K562 (cell line): ENCODE measurements around the gene NDRG4. TPM values are rescaled to one million over a fixed set of nuclear protein-coding genes. Genes with fewer than 3 reads are reported as not detected.
A peak's percentile ranks its signal among the peaks of the same experiment; 100 is the strongest.

ENCODE experiments used
- ATAC-seq: fragments of 200-7000 bp; cut with Tn5 transposase; 3 replicates; pipeline ENCODE4 v1.9.1; 2020; ENCODE audit warnings: moderate library complexity
- BruUV-seq: library from RNA; stranded (reverse); fragments of 400-500 nt; replicated peaks from 2 replicates; lab custom pipeline; 2021; lab: Mats Ljungman, UMichigan
- CTCF ChIA-PET: fragments of 300-600 bp; formaldehyde crosslinking; extraction: SDS; loops from one replicate; lab custom pipeline; 2021; ENCODE audit warnings: low intra/inter-chr PET ratio; lab: Yijun Ruan, JAX
- POLR2A ChIA-PET: fragments of 300-600, 350-650 bp; sonication (Branson Sonifier 250); formaldehyde crosslinking; extraction: SDS; loops from one replicate; lab custom pipeline; 2021; ENCODE audit warnings: antibody characterized with exemption, inconsistent platforms; lab: Yijun Ruan, JAX
- DNase-seq, 4 experiments: peaks; one replicate each; pipeline versions ENCODE4 v3.0.0 to v3.0.0-alpha.2; 2011 to 2018; ENCODE audit warnings: low spot score in 3 of 4, mixed read lengths in 3 of 4; ENCODE audit errors: extremely low read depth in 1 of 4
- FAIRE-seq: peaks from 2 replicates; lab custom pipeline; 2011; peaks lifted over from hg19 to GRCh38; lab: Jason Lieb, UNC
- H2AFZ ChIP-seq: 2 replicates; pipeline ENCODE4 v1.6.0; 2011; ENCODE audit warnings: low read depth, low read length, control low read depth, inconsistent platforms
- H3K27ac ChIP-seq: fragments of 200-600 bp; 3 replicates; pipeline ENCODE4 v1.8.0; 2011; ENCODE audit warnings: low read depth, mild to moderate bottlenecking, control low read depth, inconsistent platforms, low read length, moderate library complexity, mixed read lengths; ENCODE audit errors: extremely low read depth
- H3K27me3 ChIP-seq, 2 experiments: fragments of 300-600 bp in 1 of 2; 2 replicates in 1 of 2; 3 replicates in 1 of 2; pipeline versions ENCODE4 v1.6.0 to v1.8.0; 2011; ENCODE audit warnings: inconsistent platforms in 2 of 2, low read length in 2 of 2, mild to moderate bottlenecking in 1 of 2, mixed read lengths in 1 of 2, moderate library complexity in 1 of 2; ENCODE audit not compliant: control insufficient read depth in 2 of 2, insufficient read depth in 2 of 2
- H3K36me3 ChIP-seq: fragments of 300-600 bp; 3 replicates; pipeline ENCODE4 v1.8.0; 2011; ENCODE audit warnings: mild to moderate bottlenecking, low read length, inconsistent platforms; ENCODE audit not compliant: control insufficient read depth, insufficient read depth
- H3K4me1 ChIP-seq, 2 experiments: fragments of 200-600 bp in 1 of 2; replicated peaks in 1 of 2; 2 replicates in 1 of 2; 3 replicates in 1 of 2; pipeline versions ENCODE4 v1.5.1 to v1.8.0; 2011; ENCODE audit warnings: inconsistent platforms in 2 of 2, low read length in 2 of 2, mild to moderate bottlenecking in 1 of 2, mixed read lengths in 1 of 2, moderate library complexity in 1 of 2; ENCODE audit not compliant: control insufficient read depth in 2 of 2, insufficient read depth in 2 of 2
- H3K4me2 ChIP-seq: 2 replicates; pipeline ENCODE4 v1.6.1; 2011; ENCODE audit warnings: low read length, control low read depth, inconsistent platforms, mixed read lengths; ENCODE audit not compliant: insufficient read depth
- H3K4me3 ChIP-seq: fragments of 200-600 bp; sonication (generic), shearing (Covaris generic); 2 replicates; pipeline ENCODE4 v1.5.1; 2016; ENCODE audit warnings: control low read depth, inconsistent platforms
- H3K79me2 ChIP-seq: fragments of 200-600 bp; 3 replicates; pipeline ENCODE4 v1.8.0; 2011; ENCODE audit warnings: low read length, inconsistent platforms; ENCODE audit not compliant: control insufficient read depth, insufficient read depth
- H3K9ac ChIP-seq, 2 experiments: 2 replicates each; pipeline versions ENCODE4 v1.6.0 to v1.6.1; 2011; ENCODE audit warnings: low read depth in 2 of 2, low read length in 2 of 2, control low read depth in 1 of 2, inconsistent platforms in 1 of 2, mild to moderate bottlenecking in 1 of 2, mixed read lengths in 1 of 2; ENCODE audit not compliant: insufficient read depth in 1 of 2
- H3K9me1 ChIP-seq: one replicate; pipeline ENCODE4 v1.6.0; 2011; ENCODE audit warnings: inconsistent platforms, mild to moderate bottlenecking, low read length, moderate library complexity; ENCODE audit not compliant: control insufficient read depth, insufficient read depth
- H3K9me3 ChIP-seq: replicated peaks from 2 replicates; pipeline ENCODE4 v1.5.1; 2011; ENCODE audit warnings: low read depth, low read length, inconsistent platforms; ENCODE audit not compliant: control insufficient read depth, insufficient read depth
- H4K20me1 ChIP-seq: replicated peaks from 2 replicates; pipeline ENCODE4 v1.6.1; 2011; ENCODE audit warnings: low read length, inconsistent platforms, mixed read lengths; ENCODE audit not compliant: control insufficient read depth, insufficient read depth
- DPF2 ChIP-seq: fragments of 450-650 bp; IDR thresholded peaks from 2 replicates; pipeline ENCODE4 v1.6.1; 2016
- E2F3 ChIP-seq: fragments of 250-450 bp; sonication (Bioruptor Pico); IDR thresholded peaks from 2 replicates; pipeline ENCODE4 v1.4.0; 2020; ENCODE audit warnings: mild to moderate bottlenecking
- JUN ChIP-seq, 2 experiments: sonication (generic) in 1 of 2; formaldehyde crosslinking in 1 of 2; IDR thresholded peaks; 2 replicates each; pipeline versions ENCODE4 v1.6.1 to v1.8.0; 2012 to 2022; ENCODE audit warnings: borderline replicate concordance in 2 of 2, mild to moderate bottlenecking in 2 of 2, improper control_type of control experiment in 1 of 2, low read depth in 1 of 2, low read length in 1 of 2, missing genetic modification reagents in 1 of 2
- POLR3G ChIP-seq: IDR thresholded peaks from 2 replicates; pipeline ENCODE4 v1.6.1; 2011; ENCODE audit not compliant: insufficient read length, insufficient replicate concordance; ENCODE audit errors: extremely low read depth
- PPARD ChIP-seq: fragments of 250-450 bp; sonication (Bioruptor Pico); IDR thresholded peaks from 2 replicates; pipeline ENCODE4 v1.8.0; 2022; ENCODE audit warnings: inconsistent platforms, mild to moderate bottlenecking, moderate library complexity
- ZNF263 ChIP-seq: sonication (generic); formaldehyde crosslinking; IDR thresholded peaks from 2 replicates; pipeline ENCODE4 v1.8.0; 2022; ENCODE audit warnings: mild to moderate bottlenecking, missing genetic modification reagents, borderline replicate concordance
- WGBS: fragments of 100-300 bp; shearing (Covaris generic); methylation state at CpG from one replicate; pipeline ENCODE4 v1.1.6; 2016; ENCODE audit warnings: low coverage, mixed read lengths; ENCODE audit not compliant: insufficient coverage; ENCODE audit errors: missing lambda C conversion rate; 5-methylcytosine and 5-hydroxymethylcytosine counted together
- in situ Hi-C: fragments of 300-500 bp; cut with MboI; formaldehyde crosslinking; loops from 4 replicates; pipeline ENCODE4 v1.15.0; 2018; ENCODE audit warnings: inconsistent platforms, mixed read lengths
- intact Hi-C: fragments of 100-400 bp; cut with micrococcal nuclease; formaldehyde crosslinking; loops from 2 replicates; pipeline ENCODE4 v1.14.2; 2022
- polyA plus RNA-seq, 8 experiments: library from polyadenylated mRNA; depleted of rRNA in 4 of 8; stranded (reverse) in 5 of 8; unstranded in 3 of 8; fragments of >200 nt; fragmentation: Nextera tagmentation in 2 of 8; fragmentation: Illumina TruSeq in 1 of 8; extraction: Ambion mirVana in 2 of 8; extraction: Trizol in 1 of 8; gene quantifications; 2 replicates each; pipeline versions ENCODE4 v1.2.1 to v1.2.3, GENCODE V29; 2011 to 2014; ENCODE audit warnings: inconsistent platforms in 1 of 8, missing spikeins in 1 of 8
- total RNA-seq, 7 experiments: library from RNA; depleted of rRNA in 6 of 7; stranded (reverse); fragments of >200 nt in 6 of 7; fragmentation: Illumina TruSeq in 2 of 7; extraction: Trizol in 2 of 7; gene quantifications; 2 replicates each; pipeline versions ENCODE4 v1.2.1 to v1.2.3, GENCODE V29; 2011 to 2021; ENCODE audit warnings: low replicate concordance in 1 of 7
- TF ChIP-seq, protein P1 (sequence below), 2 experiments: IDR thresholded peaks in 1 of 2; conservative IDR thresholded peaks in 1 of 2; 2 replicates each; pipeline ENCODE4 v1.6.1; 2016; ENCODE audit warnings: low read depth in 2 of 2, mild to moderate bottlenecking in 1 of 2, missing compliant biosample characterization in 1 of 2, missing genetic modification characterization in 1 of 2, moderate library complexity in 1 of 2
- TF ChIP-seq, protein P2 (sequence below): fragments of 450-650 bp; formaldehyde crosslinking; IDR thresholded peaks from 2 replicates; pipeline ENCODE4 v1.4.0; 2020; ENCODE audit warnings: mild to moderate bottlenecking, mixed read lengths

Gene NDRG4
- total and polyA plus RNA-seq, 9 of the 15 experiments (the other 6 are each of a cell fraction or from before 2014, with no cell fraction given): 0.06 to 0.95 (median 0.28) TPM

DNA sequence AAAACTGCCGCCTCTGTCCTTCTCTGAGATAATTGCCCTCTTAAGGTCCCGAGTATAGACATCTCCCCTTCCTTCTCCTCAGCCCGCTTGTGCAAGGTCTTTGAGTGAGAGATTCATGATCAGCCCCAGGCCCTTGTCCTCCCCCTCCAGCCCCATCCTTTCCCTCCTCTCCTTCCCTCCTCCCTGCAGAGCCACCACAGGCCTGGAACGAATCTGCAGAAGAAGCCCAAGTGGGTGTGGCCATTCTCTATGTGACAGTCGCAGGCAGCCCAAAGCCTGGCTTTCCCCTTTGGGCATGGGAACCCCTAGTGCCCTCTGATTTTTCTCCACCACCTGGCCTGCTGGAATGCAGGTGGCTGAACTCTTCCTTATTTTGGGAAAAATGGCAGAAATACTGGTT is 7.2 kb upstream of the NDRG4 start:
- Histone ChIP-seq H3K9me3 (no peaks in the 10 kb centered on the region), H4K20me1 (peaks cover 15% of the 10 kb centered on the region), H3K36me3 (no peaks in the 10 kb centered on the region), H3K27me3 (peaks cover 0 to 33% of the 10 kb centered on the region in 2 experiments; a peak in 3 of 5 replicates), H3K79me2 (no peaks in the 10 kb centered on the region), H3K27ac (no peak overlapping the region), H3K4me1 (peaks cover 14 to 38% of the 10 kb centered on the region in 2 experiments; a peak in 4 of 5 replicates), H2AFZ (no peak overlapping the region), H3K4me2 (no peak overlapping the region), H3K9ac (no peak overlapping the region; a peak in 1 of 4 replicates), H3K9me1 (peaks cover 2% of the 10 kb centered on the region), H3K4me3 (no peak overlapping the region)
- intact Hi-C loops: no loop called here
- ATAC-seq: peak; percentile 15; the same call in 1 of the 3 replicates
- POLR2A ChIA-PET: interaction anchor here (0.6 to 0.7 kb wide), 3 partner anchors 12 to 917 kb away, joined by 3 read pairs; no protein-coding TSS in a partner anchor
- TF ChIP-seq JUN (IDR thresholded peaks at IDR 0.05; ENCODE audit: borderline replicate concordance, low read depth, low read length) (no peak), JUN (CRISPR knock-in tag; IDR thresholded peaks at IDR 0.05; ENCODE audit: borderline replicate concordance) (no peak), ZNF263 (CRISPR knock-in tag) (peak; percentile 82), PPARD (CRISPR knock-in tag) (no peak), E2F3 (no peak), POLR3G (no peak), DPF2 (no peak)
- TF ChIP-seq, protein P1, sequence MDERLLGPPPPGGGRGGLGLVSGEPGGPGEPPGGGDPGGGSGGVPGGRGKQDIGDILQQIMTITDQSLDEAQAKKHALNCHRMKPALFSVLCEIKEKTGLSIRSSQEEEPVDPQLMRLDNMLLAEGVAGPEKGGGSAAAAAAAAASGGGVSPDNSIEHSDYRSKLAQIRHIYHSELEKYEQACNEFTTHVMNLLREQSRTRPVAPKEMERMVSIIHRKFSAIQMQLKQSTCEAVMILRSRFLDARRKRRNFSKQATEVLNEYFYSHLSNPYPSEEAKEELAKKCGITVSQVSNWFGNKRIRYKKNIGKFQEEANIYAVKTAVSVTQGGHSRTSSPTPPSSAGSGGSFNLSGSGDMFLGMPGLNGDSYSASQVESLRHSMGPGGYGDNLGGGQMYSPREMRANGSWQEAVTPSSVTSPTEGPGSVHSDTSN (CRISPR knock-in tag; IDR thresholded peaks at IDR 0.05; ENCODE audit: low read depth): no peak
- TF ChIP-seq, protein P1 (tag; conservative IDR thresholded peaks at IDR 0.05; ENCODE audit: low read depth): no peak
- TF ChIP-seq, protein P2, sequence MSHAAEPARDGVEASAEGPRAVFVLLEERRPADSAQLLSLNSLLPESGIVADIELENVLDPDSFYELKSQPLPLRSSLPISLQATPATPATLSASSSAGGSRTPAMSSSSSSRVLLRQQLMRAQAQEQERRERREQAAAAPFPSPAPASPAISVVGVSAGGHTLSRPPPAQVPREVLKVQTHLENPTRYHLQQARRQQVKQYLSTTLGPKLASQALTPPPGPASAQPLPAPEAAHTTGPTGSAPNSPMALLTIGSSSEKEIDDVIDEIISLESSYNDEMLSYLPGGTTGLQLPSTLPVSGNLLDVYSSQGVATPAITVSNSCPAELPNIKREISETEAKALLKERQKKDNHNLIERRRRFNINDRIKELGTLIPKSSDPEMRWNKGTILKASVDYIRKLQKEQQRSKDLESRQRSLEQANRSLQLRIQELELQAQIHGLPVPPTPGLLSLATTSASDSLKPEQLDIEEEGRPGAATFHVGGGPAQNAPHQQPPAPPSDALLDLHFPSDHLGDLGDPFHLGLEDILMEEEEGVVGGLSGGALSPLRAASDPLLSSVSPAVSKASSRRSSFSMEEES: no peak
- CTCF ChIA-PET: interaction anchor here (0.5 to 0.6 kb wide), 3 partner anchors 105 to 558 kb away, joined by 3 to 6 read pairs (median 5); partner anchors contain the start of gene CSNK2A2
- FAIRE-seq: peak; percentile 51
- no TSS peak for BruUV-seq
- DNase-seq: peak in 2 of 4 experiments; percentile 29 to 49
- in situ Hi-C loops: loop anchor here (5.0 kb wide), 1 partner anchor 155 kb away; no protein-coding TSS in a partner anchor
- WGBS: 3% methylated on average over 5 of the region's 5 CpGs
